Glomerular visceral epithelial cell (primary cell): ENCODE data around the gene WBP11.
A peak's percentile ranks its signal among the peaks of the same experiment; 100 is the strongest.

ENCODE experiments used
- DNase-seq: peaks from one replicate; pipeline ENCODE4 v3.0.0-alpha.2; 2016; ENCODE audit errors: extremely low spot score

Gene WBP11

GRCh38 chr12:14824012-14824634 lies 20.8 kb upstream of the WBP11 start:
- DNase-seq: no peak

- DNase-seq: no peak
These were observed 10.7 kb upstream of the WBP11 start, which contains the start of gene SMCO3 for GRCh38 chr12:14814014-14814413. Gene SMCO3, minus strand, starts transcription at chr12:14814182. Its CDS starts 7,502 bp downstream, at chr12:14806680.

GRCh38 chr12:14811486-14811885 lies 8.2 kb upstream of the WBP11 start:
- no peak for DNase-seq

- peak; percentile 25 for DNase-seq
These were observed 7.7 kb upstream of the WBP11 start for GRCh38 chr12:14810953-14811483.

GRCh38 chr12:14810167-14810952 lies 7.1 kb upstream of the WBP11 start:
- no peak for DNase-seq

- DNase-seq: no peak
These were observed 517 bp upstream of the WBP11 start for GRCh38 chr12:14803830-14804160.

GRCh38 chr12:14802721-14803010 lies 612 bp downstream of the WBP11 start:
- no peak for DNase-seq

GRCh38 chr12:14802247-14802646 lies 1.0 kb downstream of the WBP11 start:
- no peak for DNase-seq

- DNase-seq: no peak
These were observed 8.2 kb downstream of the WBP11 start for GRCh38 chr12:14795028-14795448.

GRCh38 chr12:14785568-14785967 lies 17.7 kb downstream of the WBP11 start:
- no peak for DNase-seq

GRCh38 chr12:14784471-14784870 lies 18.8 kb downstream of the WBP11 start:
- no peak for DNase-seq

GRCh38 chr12:14782756-14783155 lies 20.5 kb downstream of the WBP11 start:
- DNase-seq: no peak

- no peak for DNase-seq
These were observed 21.7 kb downstream of the WBP11 start for GRCh38 chr12:14781563-14781962.

GRCh38 chr12:14780859-14781258 lies 22.4 kb downstream of the WBP11 start:
- DNase-seq: no peak

GRCh38 chr12:14779834-14780233 lies 23.4 kb downstream of the WBP11 start:
- DNase-seq: no peak

- no peak for DNase-seq
These were observed 26.0 kb downstream of the WBP11 start for GRCh38 chr12:14777271-14777670.

- DNase-seq: no peak
These were observed 26.9 kb downstream of the WBP11 start for GRCh38 chr12:14776236-14776961.

GRCh38 chr12:14775636-14775980 lies 27.7 kb downstream of the WBP11 start:
- DNase-seq: peak; percentile 25

GRCh38 chr12:14774906-14775635 lies 28.2 kb downstream of the WBP11 start:
- DNase-seq: peak; percentile 42

GRCh38 chr12:14774074-14774905 lies 29.0 kb downstream of the WBP11 start:
- DNase-seq: peak; percentile 93

GRCh38 chr12:14773685-14774073 lies 29.6 kb downstream of the WBP11 start:
- no peak for DNase-seq
